GM21528 (cell line): ENCODE measurements around the gene LBX1.

Source experiments
- ATAC-seq: cut with Tn5 transposase; IDR thresholded peaks from one replicate; pipeline ENCODE4 v1.9.1; 2021; ENCODE audit warnings: mild to moderate bottlenecking, moderate library complexity; ENCODE audit not compliant: unreplicated experiment, low FRiP score

Gene LBX1

GRCh38 chr10:101226491-101227428 lies 2.5 kb downstream of the LBX1 start:
- ATAC-seq: no peak

GRCh38 chr10:101225846-101226421 lies 3.3 kb downstream of the LBX1 start:
- no peak for ATAC-seq

GRCh38 chr10:101224910-101225823 lies 4.1 kb downstream of the LBX1 start:
- ATAC-seq: no peak

- no peak for ATAC-seq
These were observed 5.0 kb downstream of the LBX1 start for GRCh38 chr10:101224060-101224909.

- ATAC-seq: no peak
These were observed 5.8 kb downstream of the LBX1 start for GRCh38 chr10:101223274-101224059.

- no peak for ATAC-seq
These were observed 6.5 kb downstream of the LBX1 start for GRCh38 chr10:101222683-101223273.

GRCh38 chr10:101221963-101222531 lies 7.2 kb downstream of the LBX1 start:
- ATAC-seq: no peak

GRCh38 chr10:101221549-101221948 lies 7.7 kb downstream of the LBX1 start:
- no peak for ATAC-seq

GRCh38 chr10:101219946-101220451 lies 9.3 kb downstream of the LBX1 start:
- no peak for ATAC-seq

GRCh38 chr10:101219139-101219945 lies 9.9 kb downstream of the LBX1 start:
- ATAC-seq: no peak

GRCh38 chr10:101218351-101219138 lies 10.7 kb downstream of the LBX1 start:
- no peak for ATAC-seq

GRCh38 chr10:101217450-101218281 lies 11.6 kb downstream of the LBX1 start:
- ATAC-seq: no peak

GRCh38 chr10:101217044-101217425 lies 12.2 kb downstream of the LBX1 start:
- ATAC-seq: no peak

GRCh38 chr10:101216207-101217043 lies 12.8 kb downstream of the LBX1 start:
- ATAC-seq: no peak
